Psoas muscle (tissue), 8 donors: ENCODE data around the gene SYNPO2. TPM values are rescaled to one million over a fixed set of nuclear protein-coding genes. Genes with fewer than 3 reads are reported as not detected.

Experiments used
- ATAC-seq, 4 donors: fragments of 200-7000 bp; cut with Tn5 transposase; one replicate each; pipeline ENCODE4 v1.9.1; 2020; ENCODE audit warnings: moderate library complexity in 3 of 4, mild to moderate bottlenecking in 2 of 4
- DNase-seq, 2 donors: peaks; one replicate each; pipeline ENCODE4 v3.0.0-alpha.2; 2020
- H3K27ac ChIP-seq: fragments of 200-600 bp; one replicate; pipeline ENCODE4 v1.8.0; 2022
- H3K27me3 ChIP-seq, 3 donors: fragments of 200-600 bp in 1 of 3; one replicate each; pipeline versions ENCODE4 v1.6.1 to v1.8.0; 2013 to 2022; ENCODE audit warnings: low read length in 2 of 3, mild to moderate bottlenecking in 2 of 3, moderate library complexity in 1 of 3; ENCODE audit not compliant: insufficient read depth in 3 of 3
- H3K36me3 ChIP-seq, 2 donors: fragments of 200-600 bp in 1 of 2; one replicate each; pipeline versions ENCODE4 v1.6.1 to v1.8.0; 2013 to 2022; ENCODE audit warnings: low read depth in 1 of 2, mild to moderate bottlenecking in 1 of 2, moderate library complexity in 1 of 2; ENCODE audit not compliant: insufficient read depth in 1 of 2
- H3K4me1 ChIP-seq: fragments of 200-600 bp; one replicate; pipeline ENCODE4 v1.8.0; 2022
- H3K4me3 ChIP-seq: fragments of 200-600 bp; one replicate; pipeline ENCODE4 v1.8.0; 2022; ENCODE audit warnings: mild to moderate bottlenecking
- H3K9me3 ChIP-seq: fragments of 200-600 bp; one replicate; pipeline ENCODE4 v1.8.0; 2022
- WGBS, 3 donors: extraction: QIAGEN DNeasy Blood & Tissue Kit; methylation state at CpG; one replicate each; pipeline versions ENCODE4 v1.1.6 to v1.1.7; 2013; 5-methylcytosine and 5-hydroxymethylcytosine counted together
- intact Hi-C, 2 donors: fragments of 100-400 bp; cut with DNase I; formaldehyde crosslinking; loops; one replicate each; pipeline versions ENCODE4 v1.11.0 to v1.14.2; 2022
- polyA plus RNA-seq, 3 donors: library from polyadenylated mRNA; stranded (reverse); fragments of 200-250 nt; gene quantifications; one replicate each; pipeline ENCODE4 v1.2.3, GENCODE V29; 2013
- total RNA-seq, 4 donors: library from RNA; stranded (reverse); fragmentation: NEBNext Ultra II Directional in 2 of 4; extraction: Animal tissue kit (Norgen Biotek cat#: 25700) in 2 of 4; gene quantifications; one replicate each; pipeline versions ENCODE4 v1.2.1 to v1.2.4, GENCODE V29; 2021 to 2023
- TF ChIP-seq, protein P1 (sequence below): fragments of 200-600 bp; IDR thresholded peaks from one replicate; pipeline ENCODE4 v1.8.0; 2022; ENCODE audit warnings: antibody characterized with exemption
- donor health status: healthy with polysubstance abuse.
- donor health status: DM: no; HTN: no; CAD: no; lungs with moderate emphysema.
- donor health status: Bipolar disorder and iron deficiency.
- donor health status: healthy.
- donor health status: DM: yes; HTN: yes; CAD: no.
- donor health status: DM: no; HTN: no; CAD: no.
- donor health status: DM: no; HTN: no; CAD: no.
- donor health status: DM: yes; HTN: yes; CAD: no.

SYNPO2 gene
- total and polyA plus RNA-seq, 7 donors = 35.7 to 2,858 (median 1,548) TPM

DNA sequence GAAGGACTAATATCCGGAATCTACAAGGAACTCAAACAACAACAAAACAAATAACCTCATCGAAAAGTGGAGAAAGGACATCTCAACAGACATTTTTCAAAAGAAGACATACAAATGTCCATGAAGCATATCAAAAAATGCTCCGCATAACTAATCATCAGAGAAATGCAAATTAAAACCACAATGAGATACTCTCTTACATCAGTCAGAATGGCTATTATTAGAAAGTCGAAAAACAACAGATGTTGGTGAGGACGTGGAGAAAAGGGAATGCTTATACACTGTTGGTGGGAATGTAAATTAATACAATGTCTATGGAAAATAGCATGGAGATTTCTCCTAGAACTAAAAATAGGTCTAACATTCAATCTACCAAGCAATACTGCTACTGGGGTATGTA lies 195.9 kb downstream of the SYNPO2 start:
- H3K27ac ChIP-seq = no peak overlapping the region
- H3K27me3 ChIP-seq = no peaks in the 10 kb centered on the region
- WGBS, 3 donors = 62 to 82% (median 76%) methylated on average over 5 of the region's 5 CpGs
- intact Hi-C loops = no loop called here
- TF ChIP-seq, protein P1, sequence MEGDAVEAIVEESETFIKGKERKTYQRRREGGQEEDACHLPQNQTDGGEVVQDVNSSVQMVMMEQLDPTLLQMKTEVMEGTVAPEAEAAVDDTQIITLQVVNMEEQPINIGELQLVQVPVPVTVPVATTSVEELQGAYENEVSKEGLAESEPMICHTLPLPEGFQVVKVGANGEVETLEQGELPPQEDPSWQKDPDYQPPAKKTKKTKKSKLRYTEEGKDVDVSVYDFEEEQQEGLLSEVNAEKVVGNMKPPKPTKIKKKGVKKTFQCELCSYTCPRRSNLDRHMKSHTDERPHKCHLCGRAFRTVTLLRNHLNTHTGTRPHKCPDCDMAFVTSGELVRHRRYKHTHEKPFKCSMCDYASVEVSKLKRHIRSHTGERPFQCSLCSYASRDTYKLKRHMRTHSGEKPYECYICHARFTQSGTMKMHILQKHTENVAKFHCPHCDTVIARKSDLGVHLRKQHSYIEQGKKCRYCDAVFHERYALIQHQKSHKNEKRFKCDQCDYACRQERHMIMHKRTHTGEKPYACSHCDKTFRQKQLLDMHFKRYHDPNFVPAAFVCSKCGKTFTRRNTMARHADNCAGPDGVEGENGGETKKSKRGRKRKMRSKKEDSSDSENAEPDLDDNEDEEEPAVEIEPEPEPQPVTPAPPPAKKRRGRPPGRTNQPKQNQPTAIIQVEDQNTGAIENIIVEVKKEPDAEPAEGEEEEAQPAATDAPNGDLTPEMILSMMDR = no peak
- ATAC-seq (no peak), DNase-seq (no peak)
- H3K36me3 ChIP-seq = no peaks in the 10 kb centered on the region
- no peak overlapping the region for H3K4me3 ChIP-seq
- H3K4me1 ChIP-seq = no peaks in the 10 kb centered on the region
- H3K9me3 ChIP-seq = no peaks in the 10 kb centered on the region

DNA sequence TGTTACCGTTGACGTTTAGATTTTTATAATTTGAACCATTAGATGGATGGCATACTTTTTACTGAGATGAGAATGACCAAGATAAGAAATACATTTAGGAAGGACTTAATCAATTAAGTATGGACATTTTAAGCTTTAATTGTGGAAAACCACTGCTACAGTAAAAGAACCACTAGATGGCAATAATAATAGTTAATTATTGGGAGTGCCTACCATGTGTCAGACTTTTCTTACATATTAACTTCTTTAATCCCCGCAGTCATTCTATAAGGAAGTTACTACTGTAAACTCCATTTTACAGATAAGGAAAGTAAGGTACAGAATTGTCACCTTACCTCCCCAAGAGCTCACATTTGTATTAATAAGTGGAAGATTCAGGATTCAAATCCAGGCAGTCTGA lies 198.5 kb downstream of the SYNPO2 start:
- 59 to 86% (median 81%) methylated on average over 3 of the region's 3 CpGs for WGBS, 3 donors
- H3K9me3 ChIP-seq = no peaks in the 10 kb centered on the region
- TF ChIP-seq, protein P1 = peak; percentile 30
- intact Hi-C loops = loop anchor here in 1 of 2 donors (2.0 kb wide), 1 partner anchor 32 kb away; no protein-coding TSS in a partner anchor
- ATAC-seq (no peak), DNase-seq (no peak)
- H3K4me3 ChIP-seq = no peak overlapping the region
- no peak overlapping the region for H3K27ac ChIP-seq
- no peaks in the 10 kb centered on the region for H3K27me3 ChIP-seq
- H3K36me3 ChIP-seq = no peaks in the 10 kb centered on the region
- H3K4me1 ChIP-seq = peaks cover 6% of the 10 kb centered on the region

DNA sequence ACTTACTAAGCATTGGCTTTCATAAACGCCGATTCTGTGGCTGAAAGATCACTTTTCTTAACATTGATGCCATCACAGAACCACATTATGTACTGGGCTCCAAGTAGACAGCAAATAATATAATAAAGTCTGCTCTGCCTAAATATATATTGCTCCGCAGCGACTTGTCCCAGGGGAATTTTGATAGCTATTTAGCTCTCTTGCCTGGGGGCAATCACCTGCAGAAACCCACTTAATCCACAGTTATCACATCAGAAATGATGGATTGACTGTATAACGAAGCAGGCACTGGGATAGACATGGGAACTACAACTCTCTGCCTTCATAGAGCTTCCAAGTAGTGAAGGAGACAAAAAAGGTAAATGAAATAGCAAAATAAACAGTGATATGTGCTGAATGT lies 199.0 kb downstream of the SYNPO2 start:
- WGBS, 3 donors = 78 to 89% (median 85%) methylated on average over 5 of the region's 5 CpGs
- Histone ChIP-seq H3K36me3 (no peaks in the 10 kb centered on the region), H3K9me3 (no peaks in the 10 kb centered on the region), H3K27ac (no peak overlapping the region), H3K4me3 (no peak overlapping the region), H3K4me1 (peaks cover 6% of the 10 kb centered on the region), H3K27me3 (no peaks in the 10 kb centered on the region)
- DNase-seq (no peak), ATAC-seq (no peak)
- intact Hi-C loops = loop anchor here in 1 of 2 donors (2.0 kb wide), 1 partner anchor 33 kb away; no protein-coding TSS in a partner anchor
- TF ChIP-seq, protein P1 = no peak

DNA sequence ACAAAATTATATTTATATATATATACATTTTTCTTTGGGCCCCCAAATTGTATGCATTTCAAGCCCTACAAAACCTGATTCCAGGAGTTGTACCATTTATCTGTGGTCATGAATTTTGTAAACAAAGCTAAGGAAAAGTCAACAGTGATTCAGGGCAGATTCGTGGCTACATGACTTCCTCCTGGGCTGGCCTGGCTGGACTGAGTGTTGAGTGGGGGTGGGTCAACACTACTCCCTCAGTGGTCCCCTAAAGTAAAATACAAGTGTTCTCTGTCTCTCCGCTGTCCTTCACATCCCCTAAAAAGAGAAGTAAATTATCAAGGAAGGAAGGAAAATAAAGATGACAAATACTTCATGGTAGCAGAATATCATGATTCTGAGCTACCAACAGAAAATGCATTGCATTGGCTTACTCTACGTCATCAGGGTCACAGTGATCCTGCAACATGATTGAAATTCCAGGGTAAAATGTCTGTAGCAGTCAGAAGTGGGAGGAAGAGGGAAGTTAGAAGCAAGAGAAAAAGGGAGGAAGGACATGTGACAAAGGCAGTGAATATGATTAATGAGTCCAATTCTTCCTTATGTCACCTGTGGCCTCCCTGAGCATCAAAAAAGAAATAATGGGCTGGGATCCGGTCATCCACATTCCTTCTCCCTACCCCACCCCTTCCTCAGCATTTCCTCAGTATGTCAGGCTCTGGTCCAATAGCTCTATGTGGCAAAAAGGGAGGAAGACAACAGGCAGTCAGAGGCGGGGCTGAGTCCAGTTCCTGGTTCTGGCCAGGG lies 204.6 kb downstream of the SYNPO2 start:
- Histone ChIP-seq H3K4me3 (no peak overlapping the region), H3K9me3 (no peaks in the 10 kb centered on the region), H3K4me1 (peaks cover 9% of the 10 kb centered on the region), H3K36me3 (no peaks in the 10 kb centered on the region), H3K27ac (no peak overlapping the region), H3K27me3 (no peaks in the 10 kb centered on the region)
- no peak for DNase-seq
- no peak for ATAC-seq
- intact Hi-C loops = loop anchor here in 1 of 2 donors (5.0 kb wide), 1 partner anchor 41 kb away; no protein-coding TSS in a partner anchor
- 69 to 81% (median 79%) methylated on average over 5 of the region's 5 CpGs for WGBS, 3 donors
- TF ChIP-seq, protein P1 = no peak
